Measurements from ENCODE around the gene RAP1GAP2.

DNA sequence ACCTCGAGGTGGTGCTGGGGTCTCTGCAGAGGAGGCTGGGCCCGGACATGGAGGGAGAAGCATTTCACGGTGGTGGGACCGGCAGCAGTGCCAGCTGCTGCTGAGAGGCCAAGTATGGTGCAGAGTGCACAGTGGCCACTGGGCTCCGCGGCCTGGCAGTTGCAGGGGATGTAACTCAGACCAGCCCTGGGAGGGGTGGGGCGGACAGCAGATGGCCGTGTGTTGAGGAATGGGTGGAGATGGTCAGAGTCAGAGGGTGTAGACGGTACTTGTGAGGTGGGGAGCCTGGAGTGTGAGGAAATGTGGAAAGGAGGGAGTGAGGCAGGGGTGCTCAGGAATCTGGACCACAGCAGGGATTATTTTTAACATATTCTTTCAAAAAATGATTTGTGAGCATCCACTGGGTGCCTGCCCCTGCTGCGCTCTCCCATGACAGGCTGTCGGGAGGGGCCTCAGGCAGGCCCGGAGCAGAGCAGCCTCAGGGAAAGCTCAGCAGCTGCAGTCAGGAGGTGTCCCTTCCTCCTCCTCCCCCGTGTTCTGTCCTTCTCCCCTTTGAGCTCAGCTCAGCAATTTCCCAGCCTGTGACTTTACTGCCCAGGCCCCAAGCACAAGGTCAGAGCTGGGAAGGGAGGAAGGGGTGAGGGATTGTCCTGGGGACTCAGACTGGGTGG is 113.1 kb downstream of the RAP1GAP2 start:
- TF ChIP-seq, protein P1, sequence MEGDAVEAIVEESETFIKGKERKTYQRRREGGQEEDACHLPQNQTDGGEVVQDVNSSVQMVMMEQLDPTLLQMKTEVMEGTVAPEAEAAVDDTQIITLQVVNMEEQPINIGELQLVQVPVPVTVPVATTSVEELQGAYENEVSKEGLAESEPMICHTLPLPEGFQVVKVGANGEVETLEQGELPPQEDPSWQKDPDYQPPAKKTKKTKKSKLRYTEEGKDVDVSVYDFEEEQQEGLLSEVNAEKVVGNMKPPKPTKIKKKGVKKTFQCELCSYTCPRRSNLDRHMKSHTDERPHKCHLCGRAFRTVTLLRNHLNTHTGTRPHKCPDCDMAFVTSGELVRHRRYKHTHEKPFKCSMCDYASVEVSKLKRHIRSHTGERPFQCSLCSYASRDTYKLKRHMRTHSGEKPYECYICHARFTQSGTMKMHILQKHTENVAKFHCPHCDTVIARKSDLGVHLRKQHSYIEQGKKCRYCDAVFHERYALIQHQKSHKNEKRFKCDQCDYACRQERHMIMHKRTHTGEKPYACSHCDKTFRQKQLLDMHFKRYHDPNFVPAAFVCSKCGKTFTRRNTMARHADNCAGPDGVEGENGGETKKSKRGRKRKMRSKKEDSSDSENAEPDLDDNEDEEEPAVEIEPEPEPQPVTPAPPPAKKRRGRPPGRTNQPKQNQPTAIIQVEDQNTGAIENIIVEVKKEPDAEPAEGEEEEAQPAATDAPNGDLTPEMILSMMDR (conservative IDR thresholded peaks at IDR 0.05 in 1 of 2, IDR thresholded peaks at IDR 0.05 in 1 of 2; ENCODE audit: extremely low read depth in 1 of 2, insufficient read depth in 1 of 2, low read depth in 1 of 2, low read length in 2 of 2): no peak
- no peak for TF ChIP-seq EZH2 (IDR thresholded peaks at IDR 0.05; ENCODE audit: borderline replicate concordance, low read length)

Data from mammary epithelial cell (primary cell).